NOMO-1 treated with DMSO at 0.1 percent for 48 hours (cell line): ENCODE measurements around the gene CCDC88A.
"Not testable (repeated sequence)": the region's sequence is repeated elsewhere in the genome, so short reads cannot be mapped to it uniquely, and the experiment has no call there.

Experiments
- DNase-seq: peaks from one replicate; lab custom pipeline; 2025; ENCODE audit not compliant: unreplicated experiment; lab: John Stamatoyannopoulos, UW

Gene CCDC88A

GRCh38 chr2:55391155-55391554, 28.5 kb downstream of the CCDC88A start:
- no peak for DNase-seq

GRCh38 chr2:55385516-55385915, 34.1 kb downstream of the CCDC88A start:
- not testable (repeated sequence) for DNase-seq

GRCh38 chr2:55384786-55385185, 34.9 kb downstream of the CCDC88A start:
- DNase-seq = no peak

DNA sequence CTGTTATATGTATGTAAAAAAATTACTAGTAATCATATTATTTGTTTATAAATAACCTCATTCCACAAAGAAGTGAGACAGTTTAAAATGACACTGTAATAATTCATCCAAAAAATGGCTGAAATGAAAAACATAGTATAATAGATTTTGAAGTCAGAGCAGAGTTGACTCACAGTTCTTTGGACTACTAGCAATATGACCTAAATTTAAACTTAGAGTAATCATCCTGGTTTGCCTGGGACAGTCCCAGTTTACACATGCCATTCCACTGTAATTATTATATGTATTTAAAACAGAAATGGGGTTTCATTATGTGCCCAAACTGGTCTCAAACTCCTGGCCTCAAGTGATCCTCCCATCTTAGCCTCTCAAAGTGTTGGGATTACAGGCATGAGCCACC, 48.3 kb downstream of the CCDC88A start:
- DNase-seq = no peak

DNA sequence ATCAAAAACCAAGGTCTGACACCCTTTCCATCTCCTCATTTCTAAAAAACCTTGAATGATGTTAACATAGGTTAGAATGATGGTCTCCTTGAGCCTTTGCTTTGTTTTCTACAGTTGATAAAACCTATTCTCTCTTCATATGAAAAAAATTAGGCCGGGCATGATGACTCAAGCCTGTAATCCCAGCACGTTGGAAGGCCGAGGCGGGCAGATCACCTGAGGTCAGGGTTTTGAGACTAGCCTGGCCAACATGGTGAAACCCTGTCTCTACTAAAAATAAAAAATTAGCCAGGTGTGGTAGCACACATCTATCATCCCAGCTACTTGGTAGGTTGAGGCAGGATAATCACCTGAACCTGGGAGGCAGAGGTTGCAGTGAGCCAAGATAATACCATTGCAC, 49.4 kb downstream of the CCDC88A start:
- no peak for DNase-seq

- DNase-seq = peak; percentile 94
These were observed 54.4 kb downstream of the CCDC88A start for GRCh38 chr2:55365303-55365702.

- peak; percentile 45 for DNase-seq
These were observed 55.2 kb downstream of the CCDC88A start for GRCh38 chr2:55364189-55365055.

DNA sequence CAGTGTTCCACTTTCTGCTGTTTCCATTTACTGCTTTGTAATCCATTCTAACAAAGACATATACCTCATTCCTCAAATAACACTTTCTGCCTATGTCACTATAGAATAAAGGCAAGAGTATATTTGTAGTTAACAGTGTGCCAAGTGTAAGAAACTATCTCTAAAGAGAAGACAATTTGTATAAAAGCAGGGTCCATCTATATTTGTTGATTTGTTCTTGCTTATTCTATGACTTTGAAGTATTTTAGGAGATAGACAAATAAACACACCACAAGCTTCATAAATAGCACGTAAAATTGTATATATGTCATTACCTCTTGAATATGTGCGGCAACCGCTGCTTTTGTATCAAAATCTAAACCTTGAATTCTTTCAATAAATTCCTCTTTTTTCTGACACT, 56.0 kb downstream of the CCDC88A start:
- DNase-seq = no peak

DNA sequence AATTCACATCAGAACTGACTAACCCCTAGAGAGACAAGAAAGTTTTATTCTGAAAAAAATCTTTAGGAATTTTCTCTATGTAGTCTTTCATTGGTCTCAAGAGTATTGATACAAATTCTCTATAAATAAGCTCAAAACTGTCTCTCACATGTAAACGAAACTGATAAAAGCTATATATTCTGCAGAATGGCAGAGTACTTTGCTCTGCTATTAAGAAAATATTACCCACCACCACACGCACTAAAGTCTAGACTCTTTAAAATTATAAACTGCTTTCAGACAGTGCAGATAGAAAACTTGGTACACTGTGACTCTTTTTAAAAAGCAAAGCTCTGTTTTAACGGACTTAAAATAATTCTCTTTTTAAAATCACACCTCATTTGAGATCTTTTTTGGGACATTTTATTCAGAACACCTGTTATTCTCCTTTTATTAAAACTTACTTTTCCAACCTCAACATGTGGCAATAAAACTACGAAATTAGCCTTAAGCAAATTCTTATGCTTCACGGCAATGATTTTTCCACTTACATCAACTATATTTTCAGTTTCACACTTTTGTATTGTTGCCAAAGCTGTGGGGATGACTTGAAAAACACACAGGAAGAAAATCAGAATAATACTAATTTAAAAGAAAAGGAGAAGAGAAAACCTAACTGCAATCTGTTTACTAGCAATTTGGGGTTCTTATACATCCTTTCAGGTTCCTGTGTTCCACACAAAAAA, 58.0 kb downstream of the CCDC88A start:
- DNase-seq = no peak

- no peak for DNase-seq
These were observed 61.2 kb downstream of the CCDC88A start for GRCh38 chr2:55358451-55358850.

DNA sequence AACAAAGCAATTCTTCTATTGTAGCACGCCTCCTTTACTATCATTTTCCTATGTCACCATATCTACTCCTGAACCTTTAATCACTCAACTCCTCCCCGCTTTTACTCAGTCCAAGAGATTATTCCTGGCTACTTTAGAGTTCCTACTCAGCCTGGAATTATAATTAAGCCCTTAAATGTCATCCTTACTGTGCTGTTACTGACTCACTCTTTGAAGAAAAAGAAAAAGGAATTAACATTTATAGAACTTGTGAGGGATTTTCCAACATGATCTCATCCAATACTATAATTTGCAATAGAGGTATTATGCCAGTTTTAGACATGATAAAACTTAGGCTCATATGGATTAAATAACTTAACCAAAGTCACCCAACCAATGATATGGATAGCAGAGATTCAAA, 61.7 kb downstream of the CCDC88A start:
- no peak for DNase-seq

GRCh38 chr2:55357164-55357563, 62.5 kb downstream of the CCDC88A start:
- DNase-seq = no peak

GRCh38 chr2:55356136-55356535, 63.5 kb downstream of the CCDC88A start:
- not testable (repeated sequence) for DNase-seq

- no peak for DNase-seq
These were observed 64.2 kb downstream of the CCDC88A start for GRCh38 chr2:55355451-55355850.

GRCh38 chr2:55351672-55352071, 68.0 kb downstream of the CCDC88A start:
- DNase-seq = no peak

DNA sequence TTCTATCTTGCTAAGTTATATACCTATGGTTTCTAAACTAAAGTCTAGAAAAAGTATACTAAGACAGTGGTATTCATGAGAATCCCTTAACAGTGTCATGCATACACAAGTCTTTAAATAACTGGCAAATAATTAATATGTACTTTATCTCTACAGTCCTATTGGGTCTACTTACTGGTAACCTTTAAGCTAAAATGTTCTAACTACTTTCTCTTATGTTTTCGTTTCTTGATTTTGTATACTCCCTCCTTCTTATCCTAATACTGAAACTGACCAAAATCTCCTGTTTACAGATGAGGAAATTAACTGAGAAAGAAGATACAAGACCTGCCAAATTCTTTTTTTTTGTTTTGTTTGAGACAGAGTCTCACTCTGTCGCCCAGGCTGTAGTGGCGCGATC, 74.6 kb downstream of the CCDC88A start:
- no peak for DNase-seq

DNA sequence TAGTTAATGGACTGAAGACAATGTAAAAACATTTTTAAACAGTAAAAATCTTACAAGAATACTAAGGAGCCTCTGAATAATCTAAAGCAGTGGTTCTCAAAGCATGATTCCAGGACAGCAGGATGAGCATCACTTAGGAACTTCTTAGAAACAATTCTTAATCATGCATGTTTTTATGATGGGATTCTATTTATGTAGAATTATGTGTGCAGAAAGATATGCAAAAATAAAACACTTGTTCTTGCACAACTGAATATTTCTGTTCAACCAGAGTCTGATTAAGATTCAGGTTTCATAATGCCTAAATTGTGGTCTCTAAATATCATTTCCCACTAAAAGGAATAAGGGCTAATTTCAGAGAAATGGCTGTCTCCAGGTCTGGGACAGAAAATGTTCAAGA, 81.4 kb downstream of the CCDC88A start:
- no peak for DNase-seq

DNA sequence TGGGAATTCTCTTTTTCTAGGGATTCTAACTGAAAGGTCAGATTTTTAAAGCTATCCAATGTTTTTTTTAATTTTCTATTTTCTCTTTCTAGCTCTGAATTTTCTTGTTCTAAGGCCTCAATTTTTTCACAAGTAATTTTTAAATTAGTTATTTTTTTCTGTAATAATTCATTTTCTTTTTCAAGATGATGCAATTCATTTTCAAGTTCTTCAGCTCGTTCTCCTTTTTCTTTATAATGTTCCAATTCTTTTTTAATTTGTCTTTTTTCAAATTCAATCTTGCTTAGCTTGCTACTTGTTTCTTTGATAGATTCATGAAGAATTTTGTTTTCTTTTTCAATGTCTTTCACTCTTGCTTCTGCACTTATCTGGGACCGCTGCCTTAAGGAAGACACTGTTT, 84.9 kb downstream of the CCDC88A start:
- DNase-seq = no peak

- no peak for DNase-seq
These were observed 88.9 kb downstream of the CCDC88A start for GRCh38 chr2:55330541-55331297.

GRCh38 chr2:55327470-55328230, 92.0 kb downstream of the CCDC88A start:
- no peak for DNase-seq

DNA sequence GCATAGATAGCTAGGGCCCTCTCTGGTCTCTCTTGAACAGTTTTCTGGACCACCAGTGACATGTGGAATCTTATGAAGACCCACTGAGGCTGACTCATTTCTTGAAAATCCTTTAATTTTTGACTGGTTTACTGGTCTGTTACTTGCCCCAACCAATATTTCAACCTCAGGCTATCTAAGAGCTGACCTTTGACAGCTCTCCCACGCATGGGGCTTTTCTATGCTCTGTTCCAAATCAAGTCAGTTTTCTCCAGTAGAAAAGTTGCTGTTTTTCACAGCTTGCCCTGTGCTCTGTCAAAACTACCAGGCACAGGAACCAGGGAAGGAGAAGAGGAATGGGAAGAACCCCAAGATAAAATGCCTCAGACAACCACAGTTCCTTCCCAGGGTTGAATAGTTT, 104.7 kb downstream of the CCDC88A start:
- DNase-seq = no peak
